ENCODE results near the gene KIF15. TPM values are rescaled to one million over a fixed set of nuclear protein-coding genes. Genes with fewer than 3 reads are reported as not detected.

The KIF15 gene
- polyA plus RNA-seq, 1 donor (not counting 4 experiments of a cell fraction or from before 2014, with no cell fraction given) = 2.8 TPM

- Histone ChIP-seq H3K9me3 (ENCODE audit: control insufficient read depth, low read depth, low read length) (no peaks in the 10 kb centered on the region), H2AFZ (ENCODE audit: control insufficient read depth, low read length) (peak overlapping the region; percentile 86), H3K27ac (ENCODE audit: control insufficient read depth, insufficient read depth, low read length) (peak overlapping the region; percentile 79), H3K79me2 (ENCODE audit: control insufficient read depth, insufficient read depth, low read length) (peaks cover 50% of the 10 kb centered on the region), H3K4me2 (ENCODE audit: control insufficient read depth, extremely low read depth, insufficient read depth, low read depth, low read length) (peak overlapping the region; percentile 89), H4K20me1 (ENCODE audit: control insufficient read depth, extremely low read depth, insufficient read depth, low read length) (no peaks in the 10 kb centered on the region), H3K9ac (ENCODE audit: control insufficient read depth, extremely low read depth, insufficient read depth, low read length) (peak overlapping the region; percentile 85), H3K27me3 (ENCODE audit: control insufficient read depth, extremely low read depth, insufficient read depth, low read length) (no peaks in the 10 kb centered on the region), H3K4me3 (ENCODE audit: control insufficient read depth in 2 of 3, extremely low read depth in 1 of 3, insufficient read depth in 2 of 3, low read depth in 1 of 3, low read length in 3 of 3) (peak overlapping the region; percentile 63 to 98 (median 93)), H3K36me3 (ENCODE audit: control insufficient read depth in 2 of 2, extremely low read depth in 1 of 2, insufficient read depth in 2 of 2, low read length in 2 of 2) (peaks cover 0 to 7% of the 10 kb centered on the region in 2 experiments), H3K9me1 (ENCODE audit: control insufficient read depth, extremely low read depth, insufficient read depth, low read length) (no peaks in the 10 kb centered on the region), H3K4me1 (ENCODE audit: control insufficient read depth, extremely low read depth, insufficient read depth, low read length) (peaks cover 9% of the 10 kb centered on the region)
- FAIRE-seq (no peak), DNase-seq (ENCODE audit: low read depth, low spot score) (no peak)
- dilution Hi-C loops (cut with MboI; ENCODE audit: extremely low pct_ligation_motif_present, low sequenced_read_pairs) = no loop called here
- no peak for TF ChIP-seq CTCF (optimal IDR thresholded peaks at IDR 0.05 in 1 of 3, IDR thresholded peaks at IDR 0.05 in 1 of 3, conservative IDR thresholded peaks at IDR 0.05 in 1 of 3; ENCODE audit: extremely low read depth in 1 of 3, insufficient read depth in 2 of 3, low read length in 3 of 3)
- no peak for TF ChIP-seq EZH2 (IDR thresholded peaks at IDR 0.05; ENCODE audit: low read length)
These were observed 532 bp upstream of the KIF15 start for GRCh38 chr3:44761101-44761423.

DNA sequence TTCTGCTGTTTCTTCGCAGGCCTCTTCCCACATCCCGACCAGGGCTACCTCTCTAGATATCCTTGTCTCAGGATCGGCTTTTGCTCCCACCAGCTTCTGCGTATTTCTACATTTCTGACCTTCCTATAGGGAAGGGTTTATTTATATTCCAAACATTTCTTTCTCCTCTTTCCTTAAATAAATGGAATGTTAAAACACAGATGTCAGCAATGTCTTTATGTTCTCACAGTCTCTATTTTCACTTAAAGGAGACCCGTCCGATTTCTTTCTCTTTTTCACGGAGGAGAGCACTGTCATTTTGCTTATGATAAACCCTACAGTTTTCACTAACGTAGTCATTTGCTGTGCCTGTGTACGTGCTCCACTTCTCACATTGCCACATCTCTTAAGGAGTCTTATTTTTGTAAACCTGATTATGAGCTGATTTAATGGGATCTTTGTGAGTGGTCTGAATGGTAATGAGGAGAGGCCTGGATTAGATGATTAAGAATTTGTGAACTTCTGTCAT, 630 bp downstream of the KIF15 start:
- peak overlapping the region; percentile 79 for H3K27ac ChIP-seq (ENCODE audit: control insufficient read depth, insufficient read depth, low read length)
- H3K9me3 ChIP-seq (ENCODE audit: control insufficient read depth, low read depth, low read length) = no peaks in the 10 kb centered on the region
- no peaks in the 10 kb centered on the region for H3K9me1 ChIP-seq (ENCODE audit: control insufficient read depth, extremely low read depth, insufficient read depth, low read length)
- FAIRE-seq = no peak
- peak overlapping the region; percentile 99 for H3K4me2 ChIP-seq (ENCODE audit: control insufficient read depth, extremely low read depth, insufficient read depth, low read depth, low read length)
- peak overlapping the region; percentile 63 to 98 (median 93) for H3K4me3 ChIP-seq (ENCODE audit: control insufficient read depth in 2 of 3, extremely low read depth in 1 of 3, insufficient read depth in 2 of 3, low read depth in 1 of 3, low read length in 3 of 3)
- peaks cover 50% of the 10 kb centered on the region for H3K79me2 ChIP-seq (ENCODE audit: control insufficient read depth, insufficient read depth, low read length)
- H3K4me1 ChIP-seq (ENCODE audit: control insufficient read depth, extremely low read depth, insufficient read depth, low read length) = peaks cover 9% of the 10 kb centered on the region
- peaks cover 0 to 6% of the 10 kb centered on the region in 2 experiments for H3K36me3 ChIP-seq (ENCODE audit: control insufficient read depth in 2 of 2, extremely low read depth in 1 of 2, insufficient read depth in 2 of 2, low read length in 2 of 2)
- dilution Hi-C loops (cut with MboI; ENCODE audit: extremely low pct_ligation_motif_present, low sequenced_read_pairs) = no loop called here
- H3K9ac ChIP-seq (ENCODE audit: control insufficient read depth, extremely low read depth, insufficient read depth, low read length) = peak overlapping the region; percentile 85
- no peak for DNase-seq (ENCODE audit: low read depth, low spot score)
- no peaks in the 10 kb centered on the region for H4K20me1 ChIP-seq (ENCODE audit: control insufficient read depth, extremely low read depth, insufficient read depth, low read length)
- peak overlapping the region; percentile 100 for H2AFZ ChIP-seq (ENCODE audit: control insufficient read depth, low read length)
- TF ChIP-seq CTCF (optimal IDR thresholded peaks at IDR 0.05 in 1 of 3, IDR thresholded peaks at IDR 0.05 in 1 of 3, conservative IDR thresholded peaks at IDR 0.05 in 1 of 3; ENCODE audit: extremely low read depth in 1 of 3, insufficient read depth in 2 of 3, low read length in 3 of 3) (no peak), EZH2 (IDR thresholded peaks at IDR 0.05; ENCODE audit: low read length) (no peak)
- no peaks in the 10 kb centered on the region for H3K27me3 ChIP-seq (ENCODE audit: control insufficient read depth, extremely low read depth, insufficient read depth, low read length)
